ENCODE data around the gene TNNT2.
A peak's percentile ranks its signal among the peaks of the same experiment; 100 is the strongest.

TNNT2 gene

GRCh38 chr1:201376107-201376463 is 1.4 kb downstream of the TNNT2 start:
- DNase-seq, result no peak

- no peak for DNase-seq
Measured at GRCh38 chr1:201375169-201375568, 2.3 kb downstream of the TNNT2 start.

- DNase-seq, result no peak
Measured at GRCh38 chr1:201374364-201374763, 3.1 kb downstream of the TNNT2 start.

- no peak for DNase-seq
Measured at GRCh38 chr1:201371792-201372191, 5.7 kb downstream of the TNNT2 start.

- no peak for DNase-seq
Measured at GRCh38 chr1:201371276-201371675, 6.2 kb downstream of the TNNT2 start.

GRCh38 chr1:201370500-201370899 is 7.0 kb downstream of the TNNT2 start:
- DNase-seq, result no peak

- no peak for DNase-seq
Measured at GRCh38 chr1:201369209-201369608, 8.3 kb downstream of the TNNT2 start.

GRCh38 chr1:201366696-201367095 is 10.8 kb downstream of the TNNT2 start:
- no peak for DNase-seq

- DNase-seq, result no peak
Measured at GRCh38 chr1:201365251-201365650, 12.2 kb downstream of the TNNT2 start.

- DNase-seq, result no peak
Measured at GRCh38 chr1:201364808-201365105, 12.7 kb downstream of the TNNT2 start.

- DNase-seq, result no peak
Measured at GRCh38 chr1:201363467-201363866, 14.0 kb downstream of the TNNT2 start.

GRCh38 chr1:201362906-201363305 is 14.6 kb downstream of the TNNT2 start:
- no peak for DNase-seq

GRCh38 chr1:201361652-201362504 is 15.6 kb downstream of the TNNT2 start:
- DNase-seq, result peak; percentile 60

GRCh38 chr1:201360901-201361651 is 16.4 kb downstream of the TNNT2 start:
- no peak for DNase-seq

GRCh38 chr1:201360486-201360885 is 17.0 kb downstream of the TNNT2 start:
- DNase-seq, result no peak

- DNase-seq, result no peak
Measured at GRCh38 chr1:201359873-201360210, 17.6 kb downstream of the TNNT2 start.

- DNase-seq, result no peak
Measured at GRCh38 chr1:201359031-201359872, 18.2 kb downstream of the TNNT2 start.

GRCh38 chr1:201358596-201358995 is 18.9 kb downstream of the TNNT2 start:
- DNase-seq, result no peak

GRCh38 chr1:201357636-201358348 is 19.7 kb downstream of the TNNT2 start:
- no peak for DNase-seq

- DNase-seq, result no peak
Measured at GRCh38 chr1:201357211-201357610, 20.3 kb downstream of the TNNT2 start.

GRCh38 chr1:201356701-201357100 is 20.8 kb downstream of the TNNT2 start:
- no peak for DNase-seq

- DNase-seq, result no peak
Measured at GRCh38 chr1:201356236-201356635, 21.2 kb downstream of the TNNT2 start.

GRCh38 chr1:201355471-201355870 is 22.0 kb downstream of the TNNT2 start:
- DNase-seq, result no peak
